IMR-90 (cell line): ENCODE data around the gene ATF7IP. TPM values are rescaled to one million over a fixed set of nuclear protein-coding genes. Genes with fewer than 3 reads are reported as not detected.
"Not testable (repeated sequence)": the region's sequence is repeated elsewhere in the genome, so short reads cannot be mapped to it uniquely, and the experiment has no call there.

Source experiments
- ATAC-seq: fragments of 200-7000 bp; cut with Tn5 transposase; 2 replicates; pipeline ENCODE4 v1.9.1; 2020; ENCODE audit warnings: low read depth, mild to moderate bottlenecking, moderate library complexity
- BruUV-seq: library from RNA; stranded (reverse); fragments of 400-500 nt; replicated peaks from 2 replicates; lab custom pipeline; 2021; lab: Mats Ljungman, UMichigan
- CTCF ChIA-PET: fragments of 300-600 bp; formaldehyde crosslinking; extraction: SDS; loops from one replicate; lab custom pipeline; 2021; ENCODE audit warnings: antibody characterized with exemption; lab: Yijun Ruan, JAX
- POLR2A ChIA-PET: fragments of 300-600 bp; sonication (Branson Sonifier 250); formaldehyde crosslinking; loops from one replicate; lab custom pipeline; 2022; ENCODE audit warnings: antibody characterized with exemption; ENCODE audit not compliant: unreplicated experiment; lab: Charles Lee
- DNase-seq: peaks from one replicate; pipeline ENCODE4 v3.0.0; 2013
- H2AFZ ChIP-seq: replicated peaks from 2 replicates; pipeline ENCODE3; 2013; ENCODE audit warnings: low read length, mild to moderate bottlenecking; ENCODE audit not compliant: poor library complexity
- H2AK5ac ChIP-seq: 2 replicates; pipeline ENCODE4 v1.6.1; 2013; ENCODE audit warnings: low read depth, low read length, inconsistent platforms
- H2AK9ac ChIP-seq: replicated peaks from 2 replicates; pipeline ENCODE3; 2013; ENCODE audit warnings: mild to moderate bottlenecking, low read depth, low read length, moderate library complexity; ENCODE audit not compliant: poor library complexity
- H2BK120ac ChIP-seq: 2 replicates; pipeline ENCODE4 v1.6.1; 2013; ENCODE audit warnings: low read depth, low read length, inconsistent platforms
- H2BK15ac ChIP-seq: 3 replicates; pipeline ENCODE4 v1.6.1; 2013; ENCODE audit warnings: low read depth, low read length, inconsistent platforms
- H2BK20ac ChIP-seq: 2 replicates; pipeline ENCODE4 v1.6.1; 2013; ENCODE audit warnings: low read depth, mild to moderate bottlenecking, inconsistent platforms, low read length, moderate library complexity
- H2BK5ac ChIP-seq: 2 replicates; pipeline ENCODE4 v1.6.1; 2013; ENCODE audit warnings: mild to moderate bottlenecking, low read depth, low read length, inconsistent platforms; ENCODE audit not compliant: poor library complexity, severe bottlenecking
- H3K14ac ChIP-seq: replicated peaks from 2 replicates; pipeline ENCODE4 v1.6.1; 2013; ENCODE audit warnings: low read depth, low read length, inconsistent platforms
- H3K18ac ChIP-seq: 2 replicates; pipeline ENCODE4 v1.6.1; 2013; ENCODE audit warnings: low read depth, low read length, control low read depth
- H3K23ac ChIP-seq: 2 replicates; pipeline ENCODE4 v1.6.1; 2013; ENCODE audit warnings: low read depth, low read length, inconsistent platforms
- H3K27ac ChIP-seq: 2 replicates; pipeline ENCODE4 v1.5.1; 2013; ENCODE audit warnings: mild to moderate bottlenecking, control low read depth, low read length; ENCODE audit not compliant: insufficient read depth
- H3K27me3 ChIP-seq: 2 replicates; pipeline ENCODE4 v1.6.1; 2013; ENCODE audit warnings: low read length; ENCODE audit not compliant: control insufficient read depth, insufficient read depth
- H3K36me3 ChIP-seq: 2 replicates; pipeline ENCODE4 v1.6.1; 2013; ENCODE audit warnings: low read length, mixed read lengths; ENCODE audit not compliant: control insufficient read depth, insufficient read depth
- H3K4ac ChIP-seq: 2 replicates; pipeline ENCODE4 v1.6.1; 2013; ENCODE audit warnings: low read depth, low read length, inconsistent platforms
- H3K4me1 ChIP-seq: 2 replicates; pipeline ENCODE4 v1.6.1; 2013; ENCODE audit warnings: low read length, mixed read lengths; ENCODE audit not compliant: control insufficient read depth, insufficient read depth
- H3K4me2 ChIP-seq: 2 replicates; pipeline ENCODE4 v1.6.1; 2013; ENCODE audit warnings: low read depth, mild to moderate bottlenecking, control low read depth, low read length, moderate library complexity
- H3K4me3 ChIP-seq: 2 replicates; pipeline ENCODE4 v1.5.1; 2013; ENCODE audit warnings: low read depth, mild to moderate bottlenecking, control low read depth, low read length, moderate library complexity; ENCODE audit not compliant: insufficient read depth
- H3K56ac ChIP-seq: 2 replicates; pipeline ENCODE4 v1.6.1; 2013; ENCODE audit warnings: low read length, inconsistent platforms; ENCODE audit not compliant: insufficient read depth; ENCODE audit errors: extremely low read depth
- H3K79me1 ChIP-seq, 2 experiments: 2 replicates each; pipeline ENCODE4 v1.6.1; 2013; ENCODE audit warnings: low read length in 2 of 2, inconsistent platforms in 1 of 2, low read depth in 1 of 2
- H3K9ac ChIP-seq: 2 replicates; pipeline ENCODE4 v1.6.1; 2013; ENCODE audit warnings: low read depth, low read length, control low read depth
- H3K9me1 ChIP-seq: 2 replicates; pipeline ENCODE4 v1.6.1; 2013; ENCODE audit warnings: low read length, inconsistent platforms; ENCODE audit not compliant: insufficient read depth
- H3K9me3 ChIP-seq: 2 replicates; pipeline ENCODE4 v1.6.1; 2013; ENCODE audit warnings: low read length; ENCODE audit not compliant: control insufficient read depth, insufficient read depth
- H4K20me1 ChIP-seq: 2 replicates; pipeline ENCODE4 v1.6.1; 2013; ENCODE audit warnings: low read length, inconsistent platforms; ENCODE audit not compliant: insufficient read depth
- H4K5ac ChIP-seq: 2 replicates; pipeline ENCODE4 v1.6.1; 2013; ENCODE audit warnings: mild to moderate bottlenecking, low read depth, low read length, control low read depth
- H4K8ac ChIP-seq, 2 experiments: 2 replicates each; pipeline ENCODE4 v1.6.1; 2013; ENCODE audit warnings: low read depth in 2 of 2, low read length in 2 of 2, control low read depth in 1 of 2, inconsistent platforms in 1 of 2
- H4K91ac ChIP-seq: 2 replicates; pipeline ENCODE4 v1.6.1; 2013; ENCODE audit warnings: low read depth, low read length, inconsistent platforms; ENCODE audit not compliant: insufficient read depth
- WGBS, 2 experiments: methylation state at CpG; one replicate each; pipeline versions ENCODE4 v1.1.5 to v1.1.7; 2013; ENCODE audit warnings: missing lambda C conversion rate in 2 of 2; ENCODE audit not compliant: insufficient read length in 1 of 2; ENCODE audit errors: extremely low coverage in 2 of 2; 5-methylcytosine and 5-hydroxymethylcytosine counted together
- dilution Hi-C: fragments of 300-500 bp; cut with HindIII; formaldehyde crosslinking; loops from one replicate; pipeline ENCODE4 v1.14.3; 2018; ENCODE audit warnings: low sequenced_read_pairs; ENCODE audit not compliant: unreplicated experiment
- in situ Hi-C: fragments of 300-500 bp; cut with MboI; formaldehyde crosslinking; loops from 3 replicates; pipeline ENCODE4 v1.14.3; 2019; ENCODE audit warnings: low sequenced_read_pairs, inconsistent platforms, mixed read lengths
- intact Hi-C: fragments of 100-400 bp; cut with micrococcal nuclease; formaldehyde crosslinking; loops from 2 replicates; pipeline ENCODE4 v1.10.0; 2022
- polyA plus RNA-seq, 3 experiments: library from polyadenylated mRNA; depleted of rRNA; stranded (reverse); fragments of >200 nt; gene quantifications; 2 replicates each; pipeline ENCODE4 v1.2.3, GENCODE V29; 2012; ENCODE audit warnings: low replicate concordance in 1 of 3
- total RNA-seq: library from RNA; depleted of rRNA; stranded (reverse); fragments of >200 nt; gene quantifications from 2 replicates; pipeline ENCODE4 v1.2.3, GENCODE V29; 2012

Gene ATF7IP
- total and polyA plus RNA-seq, 2 of the 4 experiments (the other 2 are of a cell fraction): 9.4 to 22.8 TPM

- H2BK120ac ChIP-seq, H4K8ac ChIP-seq, H4K20me1 ChIP-seq, H3K36me3 ChIP-seq, H3K9ac ChIP-seq, H4K91ac ChIP-seq, H3K23ac ChIP-seq, H4K5ac ChIP-seq, H3K18ac ChIP-seq, H2BK5ac ChIP-seq, H3K4me2 ChIP-seq, H3K56ac ChIP-seq, H2BK15ac ChIP-seq, H2AK5ac ChIP-seq, ATAC-seq, H3K27ac ChIP-seq, H3K9me3 ChIP-seq, H2AK9ac ChIP-seq, H3K4ac ChIP-seq, H3K4me3 ChIP-seq, dilution Hi-C loops, H2BK20ac ChIP-seq, in situ Hi-C loops, H3K27me3 ChIP-seq, H2AFZ ChIP-seq, DNase-seq, H3K9me1 ChIP-seq, H3K79me1 ChIP-seq, H3K14ac ChIP-seq, BruUV-seq, intact Hi-C loops, POLR2A ChIA-PET: not testable (repeated sequence)
- peaks cover 10% of the 10 kb centered on the region for H3K4me1 ChIP-seq
- 89% methylated on average over 2 of the region's 38 CpGs; no CpG with 5 or more reads in 1 of the 2 experiments for WGBS, 2 experiments
- CTCF ChIA-PET: interaction anchor here (0.6 kb wide), 1 partner anchor 1612 kb away, joined by 4 read pairs; no protein-coding TSS in a partner anchor
Measured at GRCh38 chr12:14319704-14320427, 45.6 kb upstream of the ATF7IP start.
